IMR-90 (cell line): ENCODE data around the gene MIOX. TPM values are rescaled to one million over a fixed set of nuclear protein-coding genes. Genes with fewer than 3 reads are reported as not detected.

ENCODE experiments used
- ATAC-seq: fragments of 200-7000 bp; cut with Tn5 transposase; 2 replicates; pipeline ENCODE4 v1.9.1; 2020; ENCODE audit warnings: low read depth, mild to moderate bottlenecking, moderate library complexity
- BruUV-seq: library from RNA; stranded (reverse); fragments of 400-500 nt; replicated peaks from 2 replicates; lab custom pipeline; 2021; lab: Mats Ljungman, UMichigan
- CTCF ChIA-PET: fragments of 300-600 bp; formaldehyde crosslinking; extraction: SDS; loops from one replicate; lab custom pipeline; 2021; ENCODE audit warnings: antibody characterized with exemption; lab: Yijun Ruan, JAX
- POLR2A ChIA-PET: fragments of 300-600 bp; sonication (Branson Sonifier 250); formaldehyde crosslinking; loops from one replicate; lab custom pipeline; 2022; ENCODE audit warnings: antibody characterized with exemption; ENCODE audit not compliant: unreplicated experiment; lab: Charles Lee
- DNase-seq: peaks from one replicate; pipeline ENCODE4 v3.0.0; 2013
- H2AFZ ChIP-seq: replicated peaks from 2 replicates; pipeline ENCODE3; 2013; ENCODE audit warnings: low read length, mild to moderate bottlenecking; ENCODE audit not compliant: poor library complexity
- H2AK5ac ChIP-seq: 2 replicates; pipeline ENCODE4 v1.6.1; 2013; ENCODE audit warnings: low read depth, low read length, inconsistent platforms
- H2AK9ac ChIP-seq: replicated peaks from 2 replicates; pipeline ENCODE3; 2013; ENCODE audit warnings: mild to moderate bottlenecking, low read depth, low read length, moderate library complexity; ENCODE audit not compliant: poor library complexity
- H2BK120ac ChIP-seq: 2 replicates; pipeline ENCODE4 v1.6.1; 2013; ENCODE audit warnings: low read depth, low read length, inconsistent platforms
- H2BK15ac ChIP-seq: 3 replicates; pipeline ENCODE4 v1.6.1; 2013; ENCODE audit warnings: low read depth, low read length, inconsistent platforms
- H2BK20ac ChIP-seq: 2 replicates; pipeline ENCODE4 v1.6.1; 2013; ENCODE audit warnings: low read depth, mild to moderate bottlenecking, inconsistent platforms, low read length, moderate library complexity
- H2BK5ac ChIP-seq: 2 replicates; pipeline ENCODE4 v1.6.1; 2013; ENCODE audit warnings: mild to moderate bottlenecking, low read depth, low read length, inconsistent platforms; ENCODE audit not compliant: poor library complexity, severe bottlenecking
- H3K14ac ChIP-seq: replicated peaks from 2 replicates; pipeline ENCODE4 v1.6.1; 2013; ENCODE audit warnings: low read depth, low read length, inconsistent platforms
- H3K18ac ChIP-seq: 2 replicates; pipeline ENCODE4 v1.6.1; 2013; ENCODE audit warnings: low read depth, low read length, control low read depth
- H3K23ac ChIP-seq: 2 replicates; pipeline ENCODE4 v1.6.1; 2013; ENCODE audit warnings: low read depth, low read length, inconsistent platforms
- H3K27ac ChIP-seq: 2 replicates; pipeline ENCODE4 v1.5.1; 2013; ENCODE audit warnings: mild to moderate bottlenecking, control low read depth, low read length; ENCODE audit not compliant: insufficient read depth
- H3K27me3 ChIP-seq: 2 replicates; pipeline ENCODE4 v1.6.1; 2013; ENCODE audit warnings: low read length; ENCODE audit not compliant: control insufficient read depth, insufficient read depth
- H3K36me3 ChIP-seq: 2 replicates; pipeline ENCODE4 v1.6.1; 2013; ENCODE audit warnings: low read length, mixed read lengths; ENCODE audit not compliant: control insufficient read depth, insufficient read depth
- H3K4ac ChIP-seq: 2 replicates; pipeline ENCODE4 v1.6.1; 2013; ENCODE audit warnings: low read depth, low read length, inconsistent platforms
- H3K4me1 ChIP-seq: 2 replicates; pipeline ENCODE4 v1.6.1; 2013; ENCODE audit warnings: low read length, mixed read lengths; ENCODE audit not compliant: control insufficient read depth, insufficient read depth
- H3K4me2 ChIP-seq: 2 replicates; pipeline ENCODE4 v1.6.1; 2013; ENCODE audit warnings: low read depth, mild to moderate bottlenecking, control low read depth, low read length, moderate library complexity
- H3K4me3 ChIP-seq: 2 replicates; pipeline ENCODE4 v1.5.1; 2013; ENCODE audit warnings: low read depth, mild to moderate bottlenecking, control low read depth, low read length, moderate library complexity; ENCODE audit not compliant: insufficient read depth
- H3K56ac ChIP-seq: 2 replicates; pipeline ENCODE4 v1.6.1; 2013; ENCODE audit warnings: low read length, inconsistent platforms; ENCODE audit not compliant: insufficient read depth; ENCODE audit errors: extremely low read depth
- H3K79me1 ChIP-seq, 2 experiments: 2 replicates each; pipeline ENCODE4 v1.6.1; 2013; ENCODE audit warnings: low read length in 2 of 2, inconsistent platforms in 1 of 2, low read depth in 1 of 2
- H3K9ac ChIP-seq: 2 replicates; pipeline ENCODE4 v1.6.1; 2013; ENCODE audit warnings: low read depth, low read length, control low read depth
- H3K9me1 ChIP-seq: 2 replicates; pipeline ENCODE4 v1.6.1; 2013; ENCODE audit warnings: low read length, inconsistent platforms; ENCODE audit not compliant: insufficient read depth
- H3K9me3 ChIP-seq: 2 replicates; pipeline ENCODE4 v1.6.1; 2013; ENCODE audit warnings: low read length; ENCODE audit not compliant: control insufficient read depth, insufficient read depth
- H4K20me1 ChIP-seq: 2 replicates; pipeline ENCODE4 v1.6.1; 2013; ENCODE audit warnings: low read length, inconsistent platforms; ENCODE audit not compliant: insufficient read depth
- H4K5ac ChIP-seq: 2 replicates; pipeline ENCODE4 v1.6.1; 2013; ENCODE audit warnings: mild to moderate bottlenecking, low read depth, low read length, control low read depth
- H4K8ac ChIP-seq, 2 experiments: 2 replicates each; pipeline ENCODE4 v1.6.1; 2013; ENCODE audit warnings: low read depth in 2 of 2, low read length in 2 of 2, control low read depth in 1 of 2, inconsistent platforms in 1 of 2
- H4K91ac ChIP-seq: 2 replicates; pipeline ENCODE4 v1.6.1; 2013; ENCODE audit warnings: low read depth, low read length, inconsistent platforms; ENCODE audit not compliant: insufficient read depth
- CHD1 ChIP-seq: IDR thresholded peaks from 2 replicates; pipeline ENCODE4 v1.6.1; 2012; ENCODE audit warnings: low read depth, low read length, improper control_type of control experiment
- MAZ ChIP-seq: IDR thresholded peaks from 2 replicates; pipeline ENCODE4 v1.6.1; 2012; ENCODE audit warnings: low read depth, mild to moderate bottlenecking, low read length, improper control_type of control experiment, moderate library complexity, borderline replicate concordance
- NFE2L2 ChIP-seq: fragments of 150-350 bp; IDR thresholded peaks from 2 replicates; pipeline ENCODE4 v1.6.1; 2016; ENCODE audit warnings: low read depth, mild to moderate bottlenecking, low read length
- WGBS, 2 experiments: methylation state at CpG; one replicate each; pipeline versions ENCODE4 v1.1.5 to v1.1.7; 2013; ENCODE audit warnings: missing lambda C conversion rate in 2 of 2; ENCODE audit not compliant: insufficient read length in 1 of 2; ENCODE audit errors: extremely low coverage in 2 of 2; 5-methylcytosine and 5-hydroxymethylcytosine counted together
- dilution Hi-C: fragments of 300-500 bp; cut with HindIII; formaldehyde crosslinking; loops from one replicate; pipeline ENCODE4 v1.14.3; 2018; ENCODE audit warnings: low sequenced_read_pairs; ENCODE audit not compliant: unreplicated experiment
- in situ Hi-C: fragments of 300-500 bp; cut with MboI; formaldehyde crosslinking; loops from 3 replicates; pipeline ENCODE4 v1.14.3; 2019; ENCODE audit warnings: low sequenced_read_pairs, inconsistent platforms, mixed read lengths
- intact Hi-C: fragments of 100-400 bp; cut with micrococcal nuclease; formaldehyde crosslinking; loops from 2 replicates; pipeline ENCODE4 v1.10.0; 2022
- polyA plus RNA-seq, 3 experiments: library from polyadenylated mRNA; depleted of rRNA; stranded (reverse); fragments of >200 nt; gene quantifications; 2 replicates each; pipeline ENCODE4 v1.2.3, GENCODE V29; 2012; ENCODE audit warnings: low replicate concordance in 1 of 3
- total RNA-seq: library from RNA; depleted of rRNA; stranded (reverse); fragments of >200 nt; gene quantifications from 2 replicates; pipeline ENCODE4 v1.2.3, GENCODE V29; 2012

The MIOX gene
- total and polyA plus RNA-seq, 2 of the 4 experiments (the other 2 are of a cell fraction): not detected

DNA sequence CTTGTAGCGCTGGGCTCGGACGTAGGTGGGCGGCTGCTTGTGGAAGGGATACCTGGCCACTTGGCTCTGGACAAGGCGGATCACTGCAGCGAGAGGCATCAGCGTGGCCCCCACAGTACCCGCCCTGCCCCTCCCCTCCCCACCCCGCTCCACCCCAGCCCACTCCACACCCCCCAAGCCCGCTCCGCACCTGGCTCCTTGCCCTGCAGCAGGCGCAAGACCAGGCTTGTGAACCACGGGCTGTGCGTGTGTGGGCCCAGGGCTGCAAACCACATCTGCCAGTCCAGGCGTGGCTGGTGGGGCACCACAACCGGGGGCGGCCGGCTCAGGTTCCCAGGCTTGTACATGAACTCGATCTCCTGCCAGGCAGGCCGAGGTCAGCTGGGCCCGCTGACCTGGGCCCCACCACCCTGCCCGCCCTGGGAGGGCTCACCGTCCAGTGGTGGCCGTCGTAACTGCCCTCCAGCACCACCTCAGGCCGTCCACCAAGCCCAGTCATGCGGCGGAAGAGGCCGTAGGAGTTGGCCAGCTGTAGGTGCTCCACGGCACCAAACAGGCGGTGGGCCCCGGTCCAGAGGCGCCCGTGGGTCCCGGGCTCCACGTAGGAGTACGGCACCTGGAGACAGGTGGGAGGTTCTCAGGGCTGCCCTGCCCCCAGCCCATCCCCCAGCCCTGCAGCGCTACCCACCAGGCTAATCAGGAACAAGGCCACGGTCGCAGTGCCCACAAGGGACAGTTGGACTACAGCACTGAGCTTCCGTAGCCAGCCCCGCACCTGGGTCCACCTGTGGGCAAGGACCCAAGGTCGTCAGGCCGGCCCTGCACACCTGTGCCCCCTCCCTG is 17.9 kb downstream of the MIOX start:
- TF ChIP-seq NFE2L2: no peak
- no peak for TF ChIP-seq MAZ
- TF ChIP-seq CHD1: no peak
- Histone ChIP-seq H3K9me3 (no peaks in the 10 kb centered on the region), H3K27me3 (no peaks in the 10 kb centered on the region), H2AFZ (no peak overlapping the region), H2AK9ac (no peak overlapping the region), H2BK20ac (no peak overlapping the region), H4K8ac (no peak overlapping the region), H3K4me2 (no peak overlapping the region), H3K27ac (no peak overlapping the region), H3K4ac (no peak overlapping the region), H2BK5ac (no peak overlapping the region), H2AK5ac (no peak overlapping the region), H3K36me3 (peaks cover 28% of the 10 kb centered on the region), H3K9ac (no peak overlapping the region), H3K4me1 (peaks cover 4% of the 10 kb centered on the region), H3K18ac (no peak overlapping the region), H4K91ac (no peak overlapping the region), H4K5ac (no peak overlapping the region), H3K14ac (no peak overlapping the region), H2BK120ac (no peak overlapping the region), H3K79me1 (peaks cover 8 to 45% of the 10 kb centered on the region in 2 experiments), H4K20me1 (no peaks in the 10 kb centered on the region; the same call in 1 of the 2 replicates), H3K56ac (no peak overlapping the region), H3K23ac (no peak overlapping the region), H2BK15ac (no peak overlapping the region), H3K9me1 (no peaks in the 10 kb centered on the region), H3K4me3 (no peak overlapping the region)
- dilution Hi-C loops: no loop called here
- POLR2A ChIA-PET: no interaction called here
- no peak for DNase-seq
- intact Hi-C loops: no loop called here
- WGBS, 2 experiments: 97% methylated on average over 15 of the region's 44 CpGs; no CpG with 5 or more reads in 1 of the 2 experiments
- no peak for ATAC-seq
- CTCF ChIA-PET: no interaction called here
- BruUV-seq: no TSS peak
- in situ Hi-C loops: no loop called here
